CMK (cell line): ENCODE results near the gene TPBGL.
"Not testable (repeated sequence)": the region's sequence is repeated elsewhere in the genome, so short reads cannot be mapped to it uniquely, and the experiment has no call there.

ENCODE experiments used
- DNase-seq: peaks from one replicate; pipeline ENCODE4 v3.0.0-alpha.2; 2010; ENCODE audit warnings: low read depth

TPBGL gene

DNA sequence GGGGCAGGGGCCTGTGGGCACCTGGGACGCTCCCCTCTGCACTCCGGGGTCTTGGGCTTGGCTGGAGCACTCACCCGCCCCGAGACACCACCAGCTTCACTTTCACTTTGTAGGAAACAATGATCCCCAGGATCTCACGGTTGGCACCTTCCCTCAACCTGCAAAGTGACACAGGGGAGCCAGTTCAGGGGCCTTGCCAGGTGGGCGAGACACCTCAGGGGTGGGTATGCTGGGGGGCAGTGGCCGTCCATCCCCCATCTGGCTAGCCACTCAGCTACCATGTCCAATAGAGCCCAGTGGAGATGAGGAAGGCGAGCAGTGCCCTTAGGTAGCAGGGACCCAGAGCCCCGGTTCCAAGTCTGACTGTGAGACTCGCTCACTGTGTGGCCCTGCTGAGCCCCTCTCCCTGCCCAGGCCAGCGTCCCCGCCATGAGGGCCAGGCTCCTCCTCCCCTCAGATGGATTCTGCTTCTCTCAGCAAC lies 32.3 kb downstream of the TPBGL start:
- DNase-seq = no peak

DNA sequence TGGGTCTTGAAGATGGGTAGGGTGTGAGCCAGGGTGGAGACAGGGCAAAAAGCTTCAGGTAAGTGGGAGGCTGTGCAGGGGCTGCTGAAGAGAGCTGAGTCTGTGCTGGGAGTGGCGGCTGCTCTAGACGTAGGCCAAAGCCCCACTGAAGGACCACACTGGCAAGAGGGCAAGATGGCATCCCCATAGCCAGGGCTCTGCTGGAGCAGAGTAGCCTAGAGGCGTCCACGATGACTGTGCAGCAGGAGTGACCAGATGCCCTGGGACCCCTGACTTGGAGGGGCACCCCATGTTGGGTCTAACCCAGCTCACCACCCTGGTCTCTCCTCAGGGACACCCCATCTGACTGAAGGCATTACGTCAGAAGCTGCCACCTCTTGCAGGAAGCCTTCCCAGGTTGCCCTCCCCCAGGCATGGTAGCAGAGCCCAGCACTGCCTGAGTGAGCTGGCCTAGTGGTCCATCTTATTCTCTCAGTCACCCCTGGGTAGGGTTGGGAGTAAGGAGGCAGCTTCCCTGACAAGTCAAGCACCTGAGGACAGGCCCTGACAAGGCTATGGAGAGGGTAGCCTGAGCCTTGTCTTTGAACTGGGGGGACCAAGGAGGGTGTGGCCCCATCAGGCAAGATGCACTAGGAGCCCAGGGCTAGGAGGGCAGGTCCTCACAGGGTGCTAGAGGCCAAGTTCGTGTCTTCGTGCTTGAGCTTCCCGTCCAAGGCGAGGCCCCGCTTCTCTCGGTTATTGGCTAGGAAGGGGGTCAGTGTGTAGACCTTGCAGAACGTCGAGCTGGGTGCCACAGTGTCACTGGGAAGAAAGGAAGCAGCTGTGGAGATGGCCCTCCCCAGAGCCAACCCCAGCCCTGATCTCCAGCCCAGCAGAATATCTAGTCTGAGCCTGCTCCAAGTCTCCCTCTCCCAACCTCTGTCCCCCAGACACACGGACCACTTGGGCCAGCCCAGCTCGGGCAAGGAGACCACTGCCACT lies 33.1 kb downstream of the TPBGL start:
- DNase-seq = no peak

DNA sequence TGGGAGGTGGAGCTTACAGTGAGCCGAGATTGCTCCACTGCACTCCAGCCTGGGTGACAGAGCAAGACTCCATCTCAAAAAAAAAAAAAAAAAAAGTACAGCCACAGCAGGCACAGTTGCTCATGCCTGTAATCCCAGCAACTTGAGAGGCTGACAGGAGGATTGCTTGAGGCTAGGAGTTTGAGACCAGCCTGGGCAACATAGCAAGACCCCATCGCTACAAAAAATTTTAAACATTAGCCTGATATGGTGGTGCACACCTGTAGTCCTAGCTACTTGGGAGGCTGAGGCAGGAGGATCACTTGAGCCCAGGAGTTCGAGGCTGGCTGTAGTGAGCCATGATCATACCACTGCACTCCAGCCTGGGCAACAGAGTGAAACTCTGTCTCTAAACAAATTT lies 34.1 kb downstream of the TPBGL start:
- DNase-seq = not testable (repeated sequence)

DNA sequence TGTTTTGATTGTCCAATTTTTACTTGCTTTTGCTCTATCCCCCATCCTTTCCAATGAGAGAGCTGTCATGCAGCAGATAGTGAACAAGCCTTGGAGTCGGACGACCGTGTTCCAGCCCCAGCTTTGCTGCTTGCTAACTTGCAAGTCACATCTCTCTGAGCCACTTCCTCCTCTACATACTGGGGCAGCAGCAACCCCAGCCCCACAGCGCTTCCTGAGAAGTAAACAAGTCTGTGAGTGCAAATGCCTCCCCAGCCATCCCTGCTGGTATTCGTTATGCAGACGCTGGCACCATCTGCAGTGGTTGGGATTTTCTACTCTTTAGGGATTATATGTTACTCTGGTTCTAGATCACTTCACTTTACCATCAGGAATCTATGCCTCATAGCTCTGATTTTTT lies 35.0 kb downstream of the TPBGL start:
- peak; percentile 69 for DNase-seq

DNA sequence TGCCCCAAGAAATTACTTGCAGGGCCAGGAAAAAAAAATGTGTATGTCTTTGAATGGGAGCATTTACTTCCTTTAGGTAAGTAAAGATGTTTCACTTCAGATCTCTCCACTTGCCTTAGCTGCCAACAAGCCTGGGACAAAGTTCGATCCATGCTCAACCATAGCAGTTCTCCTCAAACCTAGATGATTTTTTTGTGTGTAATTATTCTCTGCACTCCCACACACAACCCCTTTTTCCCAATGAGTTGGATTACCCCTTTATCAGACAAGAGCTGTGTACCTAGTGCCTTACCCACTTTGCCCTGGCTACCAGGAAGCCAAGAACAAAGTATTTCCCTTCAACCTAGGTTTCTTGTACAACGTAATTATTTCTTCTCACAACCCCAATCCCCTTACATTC lies 35.6 kb downstream of the TPBGL start:
- no peak for DNase-seq

DNA sequence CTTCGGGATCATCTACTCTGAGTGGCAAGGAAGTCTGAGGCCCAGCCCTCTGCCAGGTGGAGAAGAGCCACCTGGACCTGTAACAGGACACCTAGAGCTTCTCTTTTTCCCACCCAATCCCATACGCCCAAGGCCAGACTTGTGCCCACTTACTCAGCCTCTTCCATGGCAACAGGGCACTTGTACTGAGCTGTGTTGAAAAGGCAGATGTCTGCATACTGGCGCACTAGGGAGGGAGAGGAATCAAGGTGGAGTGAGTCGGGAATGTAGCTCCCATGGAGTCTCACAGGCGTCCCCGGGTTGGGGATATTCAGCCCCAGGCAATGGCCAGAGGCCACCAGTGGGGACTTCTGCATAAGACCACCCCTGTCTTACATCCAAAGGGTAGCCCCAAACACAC lies 36.1 kb downstream of the TPBGL start:
- DNase-seq = no peak

DNA sequence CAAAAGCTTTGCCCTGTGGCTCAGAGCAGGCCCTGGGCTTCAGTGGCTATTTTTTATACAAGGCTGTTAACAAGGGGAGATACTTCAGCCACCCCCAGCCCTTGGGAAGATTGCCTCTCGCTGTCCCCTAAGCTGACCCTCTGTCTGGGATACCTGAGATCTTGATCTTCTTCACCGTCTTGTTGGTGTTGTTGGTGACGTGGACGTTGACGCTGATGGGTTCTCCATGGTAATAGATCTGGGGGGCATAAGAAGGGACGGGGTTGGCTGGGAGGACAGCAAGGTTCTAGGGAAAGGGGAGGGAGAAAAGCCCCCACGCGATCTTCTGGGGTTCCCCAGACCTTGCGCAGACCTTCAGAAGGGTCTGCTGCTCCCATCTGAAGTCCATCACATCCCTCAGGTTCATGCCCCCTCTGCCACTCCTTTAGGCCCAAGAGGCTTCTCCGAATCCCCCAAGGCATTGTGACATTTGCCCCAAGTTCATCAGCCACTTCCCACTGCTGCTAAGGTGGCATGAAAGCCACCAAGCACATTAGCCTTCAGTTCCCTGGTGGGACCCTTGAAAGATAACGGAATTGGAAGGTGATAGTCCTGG lies 36.7 kb downstream of the TPBGL start:
- DNase-seq = no peak

DNA sequence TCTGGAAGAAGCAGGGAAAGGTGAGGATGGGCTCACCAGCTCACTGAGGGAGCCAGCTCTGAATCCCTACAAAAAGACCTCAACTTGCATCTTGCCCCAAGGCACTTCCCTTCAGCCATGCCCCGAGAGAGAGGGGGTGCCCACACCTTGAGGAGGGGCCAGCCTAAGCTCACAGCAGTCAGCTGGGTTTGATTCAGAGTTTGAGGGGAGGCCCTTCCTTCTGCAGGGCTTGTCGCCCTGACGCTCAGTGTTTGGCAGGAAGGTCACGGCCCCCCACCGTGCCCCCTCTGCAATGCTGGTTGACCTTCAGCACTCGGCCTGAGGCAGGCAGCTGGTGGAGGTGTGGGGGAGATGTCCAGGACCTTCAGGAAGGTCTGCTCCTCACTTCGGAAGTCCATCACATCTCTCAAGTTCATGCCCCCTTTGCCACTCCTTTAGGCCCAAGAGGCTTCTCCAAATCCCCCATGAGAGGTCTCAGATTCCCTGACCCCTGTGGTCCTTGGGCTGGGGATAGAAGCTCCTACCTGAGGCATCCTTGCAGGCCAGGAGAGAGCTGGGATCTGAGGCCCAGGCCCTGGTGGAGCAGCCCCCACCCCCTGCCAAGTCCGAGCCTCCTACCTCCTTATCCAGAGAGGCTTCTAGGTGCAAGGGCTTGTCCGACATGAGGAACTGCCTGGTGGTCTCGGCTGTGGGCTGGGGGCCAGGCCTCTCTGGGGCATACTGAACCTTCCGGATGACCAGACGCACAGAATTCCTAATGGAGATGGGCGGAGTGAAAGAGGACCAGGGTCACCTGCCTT lies 37.6 kb downstream of the TPBGL start:
- DNase-seq = no peak

DNA sequence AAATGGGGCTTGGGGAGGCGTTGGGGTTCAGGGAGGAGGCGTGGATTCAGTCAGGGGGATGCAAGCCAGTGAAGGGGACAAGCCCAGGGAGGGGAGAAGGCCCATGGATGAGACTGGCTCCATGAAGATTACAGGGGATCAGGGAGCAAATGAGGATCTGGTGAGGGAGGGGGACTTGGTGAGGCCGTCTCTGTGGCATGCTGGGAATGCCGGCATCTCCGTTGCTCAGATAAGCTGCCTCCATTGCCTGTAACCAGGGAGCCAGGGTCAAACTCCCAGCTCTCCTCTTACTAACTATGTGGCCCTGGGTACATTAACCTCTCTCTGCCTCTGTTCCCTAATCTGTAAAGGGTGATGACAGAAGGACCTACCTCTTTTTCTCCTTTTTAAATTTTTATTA lies 38.7 kb downstream of the TPBGL start:
- no peak for DNase-seq

DNA sequence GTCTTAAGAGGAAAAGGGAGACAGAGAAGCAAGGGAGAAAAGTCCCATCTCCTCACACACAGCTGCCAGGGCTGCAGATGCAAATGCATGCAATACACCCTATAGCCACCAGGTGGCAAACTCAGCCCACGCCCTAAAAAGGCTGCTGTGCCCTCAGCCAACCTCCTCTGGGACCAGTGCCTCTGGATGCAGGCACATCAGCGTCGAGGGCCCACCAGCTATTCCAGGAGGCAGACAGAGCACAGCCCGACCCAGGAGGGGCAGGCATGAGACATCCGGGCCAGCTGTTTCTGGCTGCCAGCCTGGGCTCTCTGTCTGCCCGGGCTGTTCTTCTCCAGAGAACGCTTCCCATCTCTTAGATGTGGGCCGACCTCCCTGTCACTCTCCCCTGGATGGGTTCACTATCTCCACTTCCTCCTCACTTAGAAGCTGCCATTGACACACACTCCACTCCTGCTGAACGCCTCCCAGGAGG lies 39.7 kb downstream of the TPBGL start:
- DNase-seq = peak; percentile 60

DNA sequence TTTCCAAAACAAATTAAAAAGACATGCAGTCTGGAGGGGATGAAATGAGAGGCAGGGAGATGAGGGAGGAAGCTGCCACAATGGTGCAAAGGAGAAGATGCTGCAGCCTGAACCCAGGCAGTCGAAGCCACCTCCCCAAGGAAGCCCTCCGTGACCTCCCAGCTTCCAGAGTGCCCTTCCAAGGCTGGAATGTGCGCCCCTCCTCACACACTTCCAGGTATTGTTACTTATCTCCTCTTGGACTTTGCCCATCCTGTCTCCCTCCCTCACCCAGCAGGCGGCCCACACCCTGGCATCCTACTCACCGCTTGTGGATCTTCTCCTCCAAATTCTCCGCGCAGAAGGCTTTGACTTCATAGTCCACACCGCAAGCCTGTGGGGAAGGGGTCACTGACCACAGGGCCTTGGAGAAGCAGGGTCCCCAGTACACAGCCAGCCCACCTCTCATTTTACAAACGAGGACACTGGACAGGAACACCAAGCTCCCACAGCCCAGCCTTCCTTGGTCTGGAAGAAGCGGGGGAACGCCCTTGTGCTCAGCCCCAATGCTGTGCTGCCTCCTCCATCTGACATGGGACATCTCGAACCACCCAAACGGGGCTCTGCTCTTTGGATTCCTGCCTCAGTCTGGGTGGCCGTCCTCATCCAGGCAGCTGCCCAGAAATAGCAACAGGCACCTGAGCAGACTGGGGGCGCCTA lies 40.3 kb downstream of the TPBGL start:
- no peak for DNase-seq

DNA sequence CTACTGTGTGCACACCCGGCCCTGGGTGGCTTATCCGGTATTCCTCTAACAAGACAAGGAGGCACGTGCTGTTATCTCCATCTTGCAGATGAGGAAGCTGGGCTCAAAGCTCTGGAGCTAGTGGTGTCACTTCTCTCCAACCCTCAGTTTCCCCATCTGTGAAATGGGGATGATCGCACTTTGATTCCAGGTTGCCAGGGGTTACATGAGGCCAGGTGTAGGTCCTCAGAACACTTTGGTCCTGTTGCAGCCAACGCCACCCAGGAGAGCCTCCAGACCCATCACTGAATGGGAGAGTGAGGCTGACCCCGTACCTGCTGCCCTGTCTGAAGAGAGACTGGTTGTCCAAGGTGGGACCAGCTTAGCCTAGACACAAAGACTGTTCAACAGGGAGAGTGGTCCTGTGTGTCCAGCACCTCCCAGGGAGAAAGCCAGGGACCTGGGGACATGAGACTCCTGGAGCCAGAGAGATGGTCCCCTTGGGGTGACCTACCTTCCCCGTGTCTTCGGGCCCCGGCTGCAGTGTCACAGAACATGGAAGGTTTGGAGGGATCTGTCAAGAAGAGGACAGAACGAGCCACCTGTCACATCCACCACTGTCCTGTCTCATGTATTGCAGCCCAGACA lies 41.0 kb downstream of the TPBGL start:
- no peak for DNase-seq

DNA sequence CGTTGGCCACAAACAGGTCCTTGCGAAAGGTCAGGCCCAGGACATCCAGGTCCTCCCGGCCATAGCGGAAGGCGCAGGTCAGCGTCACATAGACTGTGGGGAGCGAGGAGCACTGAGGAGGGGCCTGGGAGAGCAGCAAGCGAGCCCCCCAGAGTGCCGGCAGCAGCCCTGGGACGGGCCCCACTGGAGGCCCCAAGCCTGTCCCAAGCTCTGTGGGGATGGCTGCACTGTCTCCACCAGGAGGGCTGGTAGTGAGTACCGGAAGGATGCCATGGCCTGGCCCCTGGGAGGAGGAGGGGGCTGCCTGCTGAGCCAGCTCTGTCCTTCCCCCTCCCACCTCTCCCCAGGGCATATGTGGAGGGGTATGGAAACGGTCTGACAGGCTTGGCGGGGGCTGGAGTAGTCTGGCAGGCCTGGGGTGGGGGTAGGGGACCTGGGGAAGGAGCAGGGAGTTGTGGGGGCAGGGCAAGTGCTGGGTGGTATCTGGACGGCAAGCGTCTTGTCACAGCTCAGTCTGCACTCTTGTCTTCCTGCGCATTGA lies 42.9 kb downstream of the TPBGL start:
- DNase-seq = no peak

DNA sequence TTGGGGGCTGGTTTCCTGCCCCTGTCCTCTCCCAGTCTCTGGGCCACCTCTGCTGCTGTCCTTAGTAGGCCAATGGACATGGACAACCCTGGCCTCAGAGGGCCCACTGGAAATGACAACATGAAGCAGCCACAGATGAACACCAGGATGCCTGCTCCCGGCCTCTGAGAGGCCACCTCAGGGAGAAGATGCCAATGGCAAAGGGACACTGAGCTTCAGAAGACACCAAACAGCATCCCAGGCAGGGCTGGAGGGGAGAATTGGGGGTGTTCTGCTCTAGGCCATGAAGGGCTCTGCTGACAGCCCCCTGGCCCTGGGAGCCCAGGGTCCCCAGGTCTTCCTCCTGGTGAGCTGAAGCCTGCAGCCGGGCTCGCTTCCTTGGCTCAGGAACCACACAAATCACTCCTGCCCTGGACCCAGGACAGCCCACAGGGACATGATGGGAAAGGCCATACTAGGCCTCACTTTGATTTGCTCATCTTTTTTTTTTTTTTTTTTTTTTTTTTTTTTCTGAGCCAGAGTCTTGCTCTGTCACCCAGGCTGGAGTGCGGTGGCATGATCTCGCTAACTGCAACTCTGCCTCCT lies 45.3 kb downstream of the TPBGL start:
- DNase-seq = no peak

DNA sequence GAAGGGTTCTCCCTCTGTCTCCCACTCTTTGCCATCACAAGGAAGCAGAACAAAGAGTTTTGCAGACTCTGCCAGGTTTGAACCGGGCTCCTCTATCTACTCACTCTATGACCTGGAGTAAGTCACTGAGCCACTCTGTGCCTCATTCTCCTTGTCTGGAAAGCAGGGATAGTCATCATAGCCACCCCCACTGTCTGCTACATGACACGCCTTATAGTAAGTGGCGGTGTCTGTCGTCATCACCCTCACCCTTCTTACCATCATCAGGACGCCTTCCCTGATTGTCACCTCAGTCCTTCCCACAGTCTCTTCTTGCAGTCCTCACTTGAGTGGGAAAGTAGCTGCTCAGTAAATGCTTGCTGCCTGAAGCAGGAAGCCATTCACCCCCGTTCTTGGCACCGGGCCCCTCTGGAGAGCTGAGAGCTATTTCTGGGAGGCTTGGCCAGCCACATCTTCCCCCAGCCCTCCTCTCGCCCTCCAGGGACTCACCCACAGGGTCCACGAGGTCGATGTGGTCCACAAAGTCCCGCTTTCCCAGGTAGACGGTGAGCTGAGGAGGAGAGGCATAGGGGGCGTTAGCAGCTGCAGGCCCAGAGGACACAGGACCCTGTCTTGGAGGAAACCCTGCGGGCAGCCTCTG lies 46.4 kb downstream of the TPBGL start:
- DNase-seq = no peak

DNA sequence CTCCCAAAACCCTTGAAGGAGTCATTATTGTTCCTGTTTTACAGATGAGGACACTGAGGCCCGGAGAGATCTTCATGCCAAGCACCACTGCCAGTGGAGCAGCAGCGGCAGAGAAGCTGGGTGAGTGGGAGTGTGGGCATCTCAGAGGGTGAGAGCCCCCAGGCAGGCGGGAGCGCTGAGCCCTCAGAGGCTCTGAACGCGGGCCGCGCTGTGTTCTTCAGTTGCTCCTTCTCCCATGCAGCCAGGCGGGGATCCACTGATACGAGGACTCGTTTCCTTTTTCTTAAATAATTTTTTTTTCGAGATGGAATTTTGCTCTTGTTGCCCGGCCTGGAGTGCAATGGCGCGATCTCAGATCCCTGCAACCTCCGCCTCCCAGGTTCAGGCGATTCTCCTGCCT lies 47.0 kb downstream of the TPBGL start:
- DNase-seq = no peak

DNA sequence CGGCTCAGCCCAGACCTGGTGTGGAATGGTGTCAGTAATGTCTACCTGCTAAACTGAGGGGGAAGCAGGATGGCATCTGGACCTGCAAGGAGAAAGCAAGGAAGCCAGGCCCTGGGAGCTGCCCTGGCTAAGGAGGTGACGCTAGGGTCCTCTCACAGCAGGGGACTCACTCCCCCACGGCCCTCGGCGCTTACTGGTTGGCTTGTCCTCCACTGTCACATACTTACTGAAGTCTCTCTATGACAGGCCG lies 48.9 kb downstream of the TPBGL start:
- no peak for DNase-seq

DNA sequence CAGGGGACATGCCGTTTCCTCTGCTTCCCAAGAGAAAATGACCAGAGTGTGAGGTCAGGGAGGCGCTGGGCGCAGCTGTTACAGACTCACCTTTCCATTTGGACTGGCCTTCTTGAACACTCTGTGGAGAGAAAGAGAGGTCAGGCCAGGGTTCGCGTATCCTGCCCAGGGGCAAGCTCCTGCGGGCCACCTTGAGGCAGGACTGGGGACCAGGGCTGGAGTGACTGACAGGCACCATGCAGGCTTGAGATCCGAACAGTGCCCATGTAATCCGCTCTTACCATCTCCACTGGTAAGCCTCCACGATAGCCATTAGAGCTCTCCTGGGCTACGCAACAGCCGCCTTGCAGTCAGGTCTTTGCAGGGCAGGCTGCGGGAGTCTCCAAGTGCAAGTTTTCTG lies 49.3 kb downstream of the TPBGL start:
- DNase-seq = no peak

DNA sequence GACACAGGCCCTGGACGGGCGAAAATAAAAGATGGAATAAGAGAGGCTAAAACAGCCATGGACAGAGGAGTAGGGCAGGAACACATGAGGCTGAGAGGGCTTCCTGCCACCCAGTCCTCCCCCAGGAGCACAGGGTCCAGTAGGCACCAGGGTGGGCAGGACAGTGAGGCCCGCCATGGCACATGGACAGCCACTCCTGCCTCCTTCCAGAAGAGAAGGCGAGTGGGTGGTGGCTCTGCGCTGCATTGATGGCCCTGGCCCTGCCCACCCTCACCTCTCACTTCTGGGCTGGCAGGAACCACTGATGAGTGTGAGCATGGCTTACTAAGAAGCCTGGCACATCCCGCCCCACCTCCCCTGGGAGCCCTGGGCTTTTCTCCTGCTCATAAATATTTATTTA lies 51.2 kb downstream of the TPBGL start:
- DNase-seq = no peak

DNA sequence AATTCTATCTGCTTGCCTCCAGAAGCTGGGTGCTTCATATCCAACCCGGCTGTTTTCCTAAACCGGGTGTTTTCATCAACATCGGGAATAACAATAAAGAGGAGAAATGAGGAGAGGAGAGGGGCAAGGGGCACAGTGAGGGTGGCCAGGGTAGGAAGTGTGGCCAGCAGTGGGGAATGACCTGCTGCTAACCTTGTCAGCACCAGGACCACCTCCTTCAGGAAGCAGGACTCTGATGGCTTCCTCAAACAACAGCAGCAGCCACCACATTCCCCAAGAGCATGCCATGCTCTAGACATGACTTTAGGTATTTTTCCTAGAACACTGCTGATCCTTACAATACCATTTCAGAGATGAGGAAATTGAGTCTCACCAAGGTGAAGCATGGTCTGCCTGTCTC lies 52.4 kb downstream of the TPBGL start:
- DNase-seq = no peak
